Right forelimb (tissue), 1 donor: ENCODE measurements around the gene HS2ST1.

Experiments
- DNase-seq: peaks from one replicate; pipeline ENCODE4 v3.0.0-alpha.2; 2018

Gene HS2ST1

GRCh38 chr1:87117761-87118368, 203.4 kb downstream of the HS2ST1 start:
- DNase-seq = no peak

GRCh38 chr1:87119541-87120140, 205.2 kb downstream of the HS2ST1 start:
- DNase-seq = no peak

- DNase-seq = no peak
These were observed 206.3 kb downstream of the HS2ST1 start for GRCh38 chr1:87120779-87121178.

GRCh38 chr1:87121711-87122163, 207.3 kb downstream of the HS2ST1 start:
- no peak for DNase-seq

- no peak for DNase-seq
These were observed 207.8 kb downstream of the HS2ST1 start for GRCh38 chr1:87122243-87122642.

- DNase-seq = no peak
These were observed 209.2 kb downstream of the HS2ST1 start for GRCh38 chr1:87123610-87124009.

GRCh38 chr1:87126886-87127505, 212.6 kb downstream of the HS2ST1 start:
- no peak for DNase-seq

- no peak for DNase-seq
These were observed 213.1 kb downstream of the HS2ST1 start for GRCh38 chr1:87127581-87127980.

- DNase-seq = no peak
These were observed 214.6 kb downstream of the HS2ST1 start for GRCh38 chr1:87129038-87129437.

GRCh38 chr1:87129606-87130005, 215.2 kb downstream of the HS2ST1 start:
- no peak for DNase-seq

- DNase-seq = no peak
These were observed 216.0 kb downstream of the HS2ST1 start for GRCh38 chr1:87130438-87130837.

- peak; percentile 92 for DNase-seq
These were observed 217.4 kb downstream of the HS2ST1 start for GRCh38 chr1:87131809-87132283.

GRCh38 chr1:87132284-87132870, 217.9 kb downstream of the HS2ST1 start:
- DNase-seq = peak; percentile 79

- DNase-seq = no peak
These were observed 219.6 kb downstream of the HS2ST1 start for GRCh38 chr1:87134061-87134460.

- no peak for DNase-seq
These were observed 220.3 kb downstream of the HS2ST1 start for GRCh38 chr1:87134625-87135328.

GRCh38 chr1:87135329-87135712, 220.9 kb downstream of the HS2ST1 start:
- DNase-seq = no peak

- DNase-seq = no peak
These were observed 222.3 kb downstream of the HS2ST1 start for GRCh38 chr1:87136607-87137341.

GRCh38 chr1:87137342-87137739, 222.9 kb downstream of the HS2ST1 start:
- DNase-seq = no peak

- no peak for DNase-seq
These were observed 226.6 kb downstream of the HS2ST1 start for GRCh38 chr1:87140831-87141540.

GRCh38 chr1:87141556-87141955, 227.1 kb downstream of the HS2ST1 start:
- DNase-seq = no peak

GRCh38 chr1:87143413-87144135, 229.1 kb downstream of the HS2ST1 start:
- DNase-seq = no peak
